Measurements from ENCODE around the gene MTR.

MTR gene

GRCh38 chr1:236860674-236861073, 65.6 kb downstream of the MTR start:
- no peak for TF ChIP-seq CTCF (IDR thresholded peaks at IDR 0.05; ENCODE audit: borderline replicate concordance, insufficient read depth, low read depth, low read length)
- H3K4me3 ChIP-seq (ENCODE audit: low read depth, low read length) = no peak overlapping the region

- H3K4me3 ChIP-seq (ENCODE audit: low read depth, low read length) = no peak overlapping the region
- TF ChIP-seq CTCF (IDR thresholded peaks at IDR 0.05; ENCODE audit: borderline replicate concordance, insufficient read depth, low read depth, low read length) = no peak
These were observed 66.6 kb downstream of the MTR start for GRCh38 chr1:236861560-236862218.

GRCh38 chr1:236862219-236862591, 67.1 kb downstream of the MTR start:
- TF ChIP-seq CTCF (IDR thresholded peaks at IDR 0.05; ENCODE audit: borderline replicate concordance, insufficient read depth, low read depth, low read length) = no peak
- no peak overlapping the region for H3K4me3 ChIP-seq (ENCODE audit: low read depth, low read length)

- no peak overlapping the region for H3K4me3 ChIP-seq (ENCODE audit: low read depth, low read length)
- TF ChIP-seq CTCF (IDR thresholded peaks at IDR 0.05; ENCODE audit: borderline replicate concordance, insufficient read depth, low read depth, low read length) = no peak
These were observed 67.6 kb downstream of the MTR start for GRCh38 chr1:236862615-236863211.

- no peak overlapping the region for H3K4me3 ChIP-seq (ENCODE audit: low read depth, low read length)
- no peak for TF ChIP-seq CTCF (IDR thresholded peaks at IDR 0.05; ENCODE audit: borderline replicate concordance, insufficient read depth, low read depth, low read length)
These were observed 69.1 kb downstream of the MTR start for GRCh38 chr1:236864211-236864610.

- H3K4me3 ChIP-seq (ENCODE audit: low read depth, low read length) = no peak overlapping the region
- no peak for TF ChIP-seq CTCF (IDR thresholded peaks at IDR 0.05; ENCODE audit: borderline replicate concordance, insufficient read depth, low read depth, low read length)
These were observed 70.1 kb downstream of the MTR start for GRCh38 chr1:236864996-236865817.

All from GM12875 (cell line).